Esophagus muscularis mucosa (tissue), 4 donors: ENCODE data around the gene AUP1. TPM values are rescaled to one million over a fixed set of nuclear protein-coding genes. Genes with fewer than 3 reads are reported as not detected.

Source experiments
- DNase-seq: peaks from one replicate; pipeline ENCODE4 v3.0.0-alpha.2; 2017; ENCODE audit errors: extremely low spot score
- H3K27ac ChIP-seq, 4 donors: fragments of 200-600 bp; sonication (generic); replicated peaks in 1 of 4; 1 replicate in 3 of 4; 2 replicates in 1 of 4; pipeline ENCODE4 v1.5.1; 2016 to 2019; ENCODE audit warnings: mild to moderate bottlenecking in 1 of 4
- H3K27me3 ChIP-seq, 4 donors: fragments of 200-600 bp; sonication (generic); one replicate each; pipeline versions ENCODE4 v1.5.1 to v1.6.0; 2016 to 2019
- H3K36me3 ChIP-seq, 4 donors: fragments of 200-600 bp; sonication (generic); one replicate each; pipeline ENCODE4 v1.5.1; 2016 to 2019
- H3K4me1 ChIP-seq, 4 donors: fragments of 200-600 bp; sonication (generic); one replicate each; pipeline ENCODE4 v1.5.1; 2016 to 2019
- H3K4me3 ChIP-seq, 4 donors: fragments of 200-600 bp; sonication (generic); 1 replicate in 2 of 4; 2 replicates in 2 of 4; pipeline ENCODE4 v1.5.1; 2016 to 2019; ENCODE audit warnings: mild to moderate bottlenecking in 4 of 4, moderate library complexity in 1 of 4
- H3K9me3 ChIP-seq, 4 donors: fragments of 200-600 bp; sonication (generic); 1 replicate in 3 of 4; 2 replicates in 1 of 4; pipeline ENCODE4 v1.5.1; 2016 to 2019
- CTCF ChIP-seq, 3 experiments: fragments of 200-600 bp in 2 of 3; fragments of 450-650 bp in 1 of 3; sonication (generic) in 2 of 3; IDR thresholded peaks; one replicate each; pipeline ENCODE4 v1.5.1; 2017 to 2019; ENCODE audit warnings: antibody characterized with exemption in 3 of 3, mild to moderate bottlenecking in 2 of 3, moderate library complexity in 1 of 3
- EP300 ChIP-seq: sonication (generic); formaldehyde crosslinking; IDR thresholded peaks from one replicate; pipeline ENCODE4 v1.6.1; 2017; ENCODE audit warnings: antibody characterized with exemption
- POLR2A ChIP-seq: fragments of 450-650 bp; IDR thresholded peaks from one replicate; pipeline ENCODE4 v1.6.1; 2017; ENCODE audit warnings: antibody characterized with exemption, moderate library complexity, mild to moderate bottlenecking, low read depth
- POLR2AphosphoS5 ChIP-seq, 2 donors: sonication (generic); formaldehyde crosslinking; IDR thresholded peaks; one replicate each; pipeline ENCODE4 v1.6.1; 2017; ENCODE audit warnings: antibody characterized with exemption in 2 of 2
- WGBS: methylation state at CpG from one replicate; pipeline ENCODE4 v1.1.5; 2018; 5-methylcytosine and 5-hydroxymethylcytosine counted together
- intact Hi-C: fragments of 100-400 bp; cut with DNase I; formaldehyde crosslinking; loops from one replicate; pipeline ENCODE4 v1.15.1; 2023
- total RNA-seq, 4 donors: library from RNA; depleted of rRNA; stranded (reverse); fragments of >200 nt; gene quantifications; one replicate each; pipeline versions ENCODE4 v1.1.0 to v1.2.1, GENCODE V29; 2016

The AUP1 gene
- total RNA-seq, 4 donors from 2014 or later = 83.6 to 95.1 (median 89.6) TPM

DNA sequence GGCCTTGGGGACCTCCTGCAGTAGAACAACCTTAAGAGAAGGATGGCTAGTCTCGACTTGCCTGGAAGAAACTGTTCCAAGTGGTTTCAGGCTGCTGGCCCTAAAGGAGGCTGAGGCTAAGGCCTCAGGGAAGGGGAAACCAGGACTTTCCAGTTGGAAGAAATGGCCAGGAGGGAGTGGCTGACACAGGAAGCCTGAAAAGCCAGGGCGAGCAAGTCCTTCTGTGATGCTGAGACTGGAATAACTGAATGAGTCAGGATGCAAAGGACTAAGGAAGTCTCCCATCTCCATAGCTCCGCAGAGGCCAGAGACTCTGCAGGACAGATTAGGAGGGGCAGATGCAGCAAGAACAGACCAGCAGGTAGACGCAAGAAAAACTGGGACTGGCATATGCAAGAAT is 7.6 kb upstream of the AUP1 start:
- TF ChIP-seq POLR2A = no peak
- no peak for TF ChIP-seq CTCF (IDR thresholded peaks at IDR 0.05)
- no peak for TF ChIP-seq EP300
- no peak for TF ChIP-seq POLR2AphosphoS5 (IDR thresholded peaks at IDR 0.05)
- 73% methylated on average over 4 of the region's 4 CpGs for WGBS
- Histone ChIP-seq H3K9me3 (no peaks in the 10 kb centered on the region), H3K4me1 (peaks cover 0 to 13% (median under 1%) of the 10 kb centered on the region in 4 donors), H3K36me3 (peaks cover 7 to 22% (median 18%) of the 10 kb centered on the region in 4 donors), H3K4me3 (no peak overlapping the region), H3K27me3 (peaks cover 0 to 6% (median 0%) of the 10 kb centered on the region in 4 donors), H3K27ac (no peak overlapping the region)
- intact Hi-C loops = no loop called here
- DNase-seq = no peak

GRCh38 chr2:74536166-74536950 is 6.9 kb upstream of the AUP1 start:
- Histone ChIP-seq H3K27ac (no peak overlapping the region), H3K4me1 (peaks cover 1 to 18% (median 6%) of the 10 kb centered on the region in 4 donors), H3K36me3 (peaks cover 7 to 23% (median 19%) of the 10 kb centered on the region in 4 donors), H3K9me3 (no peaks in the 10 kb centered on the region), H3K27me3 (peaks cover 0 to 6% (median 0%) of the 10 kb centered on the region in 4 donors), H3K4me3 (no peak overlapping the region)
- TF ChIP-seq CTCF (IDR thresholded peaks at IDR 0.05) = no peak
- no peak for TF ChIP-seq POLR2AphosphoS5 (IDR thresholded peaks at IDR 0.05)
- TF ChIP-seq EP300 = no peak
- no peak for TF ChIP-seq POLR2A
- no peak for DNase-seq
- intact Hi-C loops = no loop called here
- WGBS = 88% methylated on average over 23 of the region's 23 CpGs

DNA sequence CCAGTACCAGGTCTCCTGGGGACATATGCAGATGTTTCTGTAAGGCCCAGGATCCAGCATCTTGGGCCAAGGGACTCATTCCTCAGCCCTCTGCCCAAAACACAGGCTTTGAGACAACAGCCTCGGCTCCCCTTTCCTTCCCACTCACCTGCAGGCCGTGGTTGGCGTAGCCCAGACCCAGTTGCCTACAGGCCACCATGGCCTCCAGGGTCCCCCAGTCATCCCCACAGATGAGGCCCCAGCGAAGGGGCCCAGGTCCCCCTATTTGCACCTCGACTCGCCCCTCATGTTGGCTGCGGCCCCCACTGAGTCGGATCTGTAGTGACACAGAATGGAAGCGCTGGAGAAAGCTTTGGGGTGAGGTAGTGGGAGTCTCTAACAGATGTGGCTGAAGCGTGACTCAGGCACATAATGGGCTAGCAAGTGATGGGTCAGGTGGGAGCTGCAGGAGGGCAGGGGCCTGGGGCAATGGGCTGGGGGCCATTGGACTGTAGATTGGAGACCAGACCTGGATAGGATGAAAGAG is 6.0 kb upstream of the AUP1 start:
- Histone ChIP-seq H3K4me1 (peaks cover 10 to 23% (median 15%) of the 10 kb centered on the region in 4 donors), H3K36me3 (peaks cover 7 to 23% (median 19%) of the 10 kb centered on the region in 4 donors), H3K9me3 (no peaks in the 10 kb centered on the region), H3K4me3 (no peak overlapping the region), H3K27me3 (peaks cover 0 to 6% (median 0%) of the 10 kb centered on the region in 4 donors), H3K27ac (no peak overlapping the region)
- TF ChIP-seq EP300 (no peak), POLR2A (no peak), CTCF (IDR thresholded peaks at IDR 0.05) (no peak), POLR2AphosphoS5 (IDR thresholded peaks at IDR 0.05) (no peak)
- intact Hi-C loops = no loop called here
- WGBS = 89% methylated on average over 8 of the region's 10 CpGs
- no peak for DNase-seq

GRCh38 chr2:74534411-74534810 is 4.9 kb upstream of the AUP1 start:
- intact Hi-C loops = no loop called here
- DNase-seq = no peak
- H3K36me3 ChIP-seq = peaks cover 7 to 23% (median 19%) of the 10 kb centered on the region in 4 donors
- WGBS = 81% methylated on average over 12 of the region's 12 CpGs
- H3K27me3 ChIP-seq = peaks cover 0 to 6% (median 0%) of the 10 kb centered on the region in 4 donors
- no peak for TF ChIP-seq CTCF (IDR thresholded peaks at IDR 0.05)
- no peak for TF ChIP-seq POLR2AphosphoS5 (IDR thresholded peaks at IDR 0.05)
- TF ChIP-seq EP300 = no peak
- TF ChIP-seq POLR2A = no peak
- H3K4me1 ChIP-seq = peaks cover 10 to 21% (median 17%) of the 10 kb centered on the region in 4 donors
- H3K4me3 ChIP-seq = no peak overlapping the region
- no peaks in the 10 kb centered on the region for H3K9me3 ChIP-seq
- H3K27ac ChIP-seq = no peak overlapping the region
